Astrocyte (in vitro differentiated cells and primary cell): ENCODE data around the gene EXOC4. TPM values are rescaled to one million over a fixed set of nuclear protein-coding genes. Genes with fewer than 3 reads are reported as not detected.

Source experiments
- DNase-seq: peaks from one replicate; pipeline ENCODE4 v3.0.0-alpha.2; 2010; ENCODE audit warnings: low read depth
- FAIRE-seq: peaks from 2 replicates; lab custom pipeline; 2011; peaks lifted over from hg19 to GRCh38; lab: Jason Lieb, UNC
- H2AFZ ChIP-seq: 2 replicates; pipeline ENCODE4 v1.6.0; 2012; ENCODE audit warnings: low read depth, low read length, inconsistent platforms
- H3K27ac ChIP-seq: 2 replicates; pipeline ENCODE4 v1.5.1; 2011; ENCODE audit warnings: low read depth, low read length, inconsistent platforms
- H3K27me3 ChIP-seq: 2 replicates; pipeline ENCODE4 v1.6.0; 2011; ENCODE audit warnings: low read length, inconsistent platforms; ENCODE audit not compliant: insufficient read depth
- H3K36me3 ChIP-seq: 2 replicates; pipeline ENCODE4 v1.5.1; 2011; ENCODE audit warnings: low read length, inconsistent platforms; ENCODE audit not compliant: insufficient read depth
- H3K4me1 ChIP-seq: 2 replicates; pipeline ENCODE4 v1.5.1; 2011; ENCODE audit warnings: low read length, inconsistent platforms; ENCODE audit not compliant: insufficient read depth
- H3K4me2 ChIP-seq: 2 replicates; pipeline ENCODE4 v1.6.0; 2012; ENCODE audit warnings: low read length, inconsistent platforms
- H3K4me3 ChIP-seq: 2 replicates; pipeline ENCODE4 v1.5.1; 2011; ENCODE audit warnings: low read depth, mild to moderate bottlenecking, low read length, inconsistent platforms; ENCODE audit not compliant: insufficient read depth
- H3K79me2 ChIP-seq: 2 replicates; pipeline ENCODE4 v1.6.0; 2012; ENCODE audit warnings: mild to moderate bottlenecking, low read length, inconsistent platforms; ENCODE audit not compliant: insufficient read depth
- H3K9ac ChIP-seq: 2 replicates; pipeline ENCODE4 v1.6.0; 2012; ENCODE audit warnings: mild to moderate bottlenecking, low read length, inconsistent platforms
- H3K9me3 ChIP-seq: 2 replicates; pipeline ENCODE4 v1.5.1; 2012; ENCODE audit warnings: low read depth, mild to moderate bottlenecking, low read length, inconsistent platforms; ENCODE audit not compliant: insufficient read depth
- H4K20me1 ChIP-seq: 2 replicates; pipeline ENCODE4 v1.6.0; 2012; ENCODE audit warnings: low read length, inconsistent platforms; ENCODE audit not compliant: insufficient read depth
- H3K27ac Mint-ChIP-seq: one replicate; pipeline ENCODE4 v1.8.0; 2021; ENCODE audit warnings: mild to moderate bottlenecking, mixed read lengths; ENCODE audit not compliant: unreplicated experiment
- H3K27me3 Mint-ChIP-seq: one replicate; pipeline ENCODE4 v1.8.0; 2021; ENCODE audit warnings: low read depth, mixed read lengths; ENCODE audit not compliant: unreplicated experiment
- H3K36me3 Mint-ChIP-seq: one replicate; pipeline ENCODE4 v1.8.0; 2021; ENCODE audit warnings: low read depth, mixed read lengths; ENCODE audit not compliant: unreplicated experiment
- H3K4me1 Mint-ChIP-seq: one replicate; pipeline ENCODE4 v1.8.0; 2021; ENCODE audit warnings: low read depth, mixed read lengths; ENCODE audit not compliant: unreplicated experiment
- H3K4me3 Mint-ChIP-seq: one replicate; pipeline ENCODE4 v1.8.0; 2021; ENCODE audit warnings: mild to moderate bottlenecking, moderate library complexity, mixed read lengths; ENCODE audit not compliant: unreplicated experiment
- H3K9me3 Mint-ChIP-seq: one replicate; pipeline ENCODE4 v1.8.0; 2021; ENCODE audit warnings: mild to moderate bottlenecking, mixed read lengths; ENCODE audit not compliant: unreplicated experiment
- EZH2 ChIP-seq: IDR thresholded peaks from 2 replicates; pipeline ENCODE4 v1.6.1; 2012; ENCODE audit warnings: mild to moderate bottlenecking, low read length, inconsistent platforms; ENCODE audit not compliant: insufficient read depth
- microRNA-seq: library from miRNA; unstranded; fragments of <30 nt; microRNA quantifications from one replicate; pipeline ENCODE4 v1.2.0, GENCODE V29; 2020
- total RNA-seq: library from RNA; stranded (reverse); gene quantifications from 2 replicates; pipeline ENCODE4 v1.2.1, GENCODE V29; 2021
- TF ChIP-seq, protein P1 (sequence below): IDR thresholded peaks from 2 replicates; pipeline ENCODE4 v1.5.1; 2011; ENCODE audit warnings: low read depth, mild to moderate bottlenecking, inconsistent platforms, low read length, moderate library complexity; ENCODE audit not compliant: insufficient read depth

EXOC4 gene
- total RNA-seq, 1 donor from 2014 or later: 57.5 TPM

DNA sequence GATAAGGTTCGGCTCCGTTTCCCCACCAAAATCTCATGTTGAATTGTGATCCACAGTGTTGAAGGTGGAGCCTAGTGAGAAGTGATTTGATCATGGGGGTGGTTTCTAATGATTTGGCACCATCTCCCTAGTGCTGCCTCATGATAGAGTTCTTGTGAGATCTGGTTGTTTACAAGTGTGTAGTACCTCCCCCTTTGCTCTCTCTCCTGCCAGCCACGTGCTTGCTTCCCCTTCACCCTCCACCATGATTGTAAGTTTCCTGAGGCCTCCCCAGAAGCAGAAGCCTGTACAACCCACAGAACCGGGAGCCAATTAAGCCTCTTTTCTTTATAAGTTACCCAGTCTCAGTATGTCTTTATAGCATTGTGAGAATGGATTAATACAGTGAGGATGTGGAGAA lies 862.1 kb downstream of the EXOC4 start:
- FAIRE-seq: no peak
- H3K27ac ChIP-seq: no peak overlapping the region
- Mint-ChIP-seq H3K27ac (no peak overlapping the region), H3K9me3 (peaks cover 2% of the 10 kb centered on the region), H3K4me3 (no peak overlapping the region), H3K36me3 (no peaks in the 10 kb centered on the region), H3K4me1 (no peaks in the 10 kb centered on the region), H3K27me3 (no peaks in the 10 kb centered on the region)
- no peaks in the 10 kb centered on the region for H3K9me3 ChIP-seq
- no peaks in the 10 kb centered on the region for H3K79me2 ChIP-seq
- H2AFZ ChIP-seq: no peak overlapping the region
- no peaks in the 10 kb centered on the region for H3K4me1 ChIP-seq
- no peaks in the 10 kb centered on the region for H3K27me3 ChIP-seq
- no peaks in the 10 kb centered on the region for H3K36me3 ChIP-seq
- no peak overlapping the region for H3K9ac ChIP-seq
- DNase-seq: no peak
- no peak overlapping the region for H3K4me3 ChIP-seq
- H3K4me2 ChIP-seq: no peak overlapping the region
- H4K20me1 ChIP-seq: no peaks in the 10 kb centered on the region
- no peak for TF ChIP-seq EZH2
- TF ChIP-seq, protein P1, sequence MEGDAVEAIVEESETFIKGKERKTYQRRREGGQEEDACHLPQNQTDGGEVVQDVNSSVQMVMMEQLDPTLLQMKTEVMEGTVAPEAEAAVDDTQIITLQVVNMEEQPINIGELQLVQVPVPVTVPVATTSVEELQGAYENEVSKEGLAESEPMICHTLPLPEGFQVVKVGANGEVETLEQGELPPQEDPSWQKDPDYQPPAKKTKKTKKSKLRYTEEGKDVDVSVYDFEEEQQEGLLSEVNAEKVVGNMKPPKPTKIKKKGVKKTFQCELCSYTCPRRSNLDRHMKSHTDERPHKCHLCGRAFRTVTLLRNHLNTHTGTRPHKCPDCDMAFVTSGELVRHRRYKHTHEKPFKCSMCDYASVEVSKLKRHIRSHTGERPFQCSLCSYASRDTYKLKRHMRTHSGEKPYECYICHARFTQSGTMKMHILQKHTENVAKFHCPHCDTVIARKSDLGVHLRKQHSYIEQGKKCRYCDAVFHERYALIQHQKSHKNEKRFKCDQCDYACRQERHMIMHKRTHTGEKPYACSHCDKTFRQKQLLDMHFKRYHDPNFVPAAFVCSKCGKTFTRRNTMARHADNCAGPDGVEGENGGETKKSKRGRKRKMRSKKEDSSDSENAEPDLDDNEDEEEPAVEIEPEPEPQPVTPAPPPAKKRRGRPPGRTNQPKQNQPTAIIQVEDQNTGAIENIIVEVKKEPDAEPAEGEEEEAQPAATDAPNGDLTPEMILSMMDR: no peak

Small RNAs within 50 kb of the gene (microRNA-seq; reads per million reads assigned to microRNA genes)
- not detected for gene MIR6133

Other genes with a start within 250 kb of the EXOC4 start
- 58.8 and 63.1 TPM in 2 replicates for gene CHCHD3, start 171.0 kb upstream of the EXOC4 start, total RNA-seq